Measurements from ENCODE around the gene KLHL7. TPM values are rescaled to one million over a fixed set of nuclear protein-coding genes. Genes with fewer than 3 reads are reported as not detected.

The KLHL7 gene
- total RNA-seq, 1 donor from 2014 or later: 1.2 TPM

- TF ChIP-seq CTCF (IDR thresholded peaks at IDR 0.05): no peak
- no peak for DNase-seq (ENCODE audit: low spot score in 2 of 2)
- Histone ChIP-seq H3K27me3 (no peaks in the 10 kb centered on the region), H3K36me3 (no peaks in the 10 kb centered on the region), H3K9me3 (no peaks in the 10 kb centered on the region), H3K27ac (no peak overlapping the region), H3K4me1 (no peaks in the 10 kb centered on the region), H3K4me3 (no peak overlapping the region)
- intact Hi-C loops (cut with DNase I): no loop called here
Observed at GRCh38 chr7:23067271-23067670, 38.3 kb upstream of the KLHL7 start.

DNA sequence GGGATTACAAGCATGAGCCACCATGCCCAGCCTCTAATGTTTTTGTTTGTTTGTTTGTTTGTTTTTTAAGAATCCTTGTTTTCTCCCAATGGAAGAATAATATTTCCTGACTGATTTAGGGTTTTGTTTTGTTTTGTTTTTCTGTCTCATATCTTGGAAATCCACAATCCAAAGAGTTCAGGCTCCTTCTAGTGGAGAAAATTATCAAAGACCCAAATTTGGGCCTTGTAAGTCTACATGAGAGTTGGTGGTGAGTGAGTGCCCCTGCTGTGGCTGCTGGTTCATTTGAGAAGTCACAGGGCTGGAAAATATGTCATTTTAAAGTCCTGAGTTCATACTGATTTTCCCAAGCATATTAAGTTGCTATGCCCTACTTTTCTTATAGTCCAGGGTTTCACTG, 33.5 kb upstream of the KLHL7 start:
- intact Hi-C loops (cut with DNase I): no loop called here
- H3K27me3 ChIP-seq: no peaks in the 10 kb centered on the region
- no peaks in the 10 kb centered on the region for H3K9me3 ChIP-seq
- H3K36me3 ChIP-seq: no peaks in the 10 kb centered on the region
- no peak overlapping the region for H3K4me3 ChIP-seq
- TF ChIP-seq CTCF (IDR thresholded peaks at IDR 0.05): peak in 2 of 3 experiments; percentile 13 to 16
- H3K4me1 ChIP-seq: peaks cover 4 to 16% of the 10 kb centered on the region in 2 donors
- H3K27ac ChIP-seq: peak overlapping the region in 1 of 2 donors; percentile 18
- DNase-seq (ENCODE audit: low spot score in 2 of 2): no peak

GRCh38 chr7:23072922-23073321, 32.7 kb upstream of the KLHL7 start:
- DNase-seq (ENCODE audit: low spot score in 2 of 2): no peak
- peak overlapping the region in 1 of 2 donors; percentile 18 for H3K27ac ChIP-seq
- no peaks in the 10 kb centered on the region for H3K9me3 ChIP-seq
- no peak for TF ChIP-seq CTCF (IDR thresholded peaks at IDR 0.05)
- peaks cover 4 to 19% of the 10 kb centered on the region in 2 donors for H3K4me1 ChIP-seq
- no peak overlapping the region for H3K4me3 ChIP-seq
- no peaks in the 10 kb centered on the region for H3K36me3 ChIP-seq
- intact Hi-C loops (cut with DNase I): no loop called here
- H3K27me3 ChIP-seq: no peaks in the 10 kb centered on the region

- intact Hi-C loops (cut with DNase I): no loop called here
- H3K4me3 ChIP-seq: no peak overlapping the region
- H3K9me3 ChIP-seq: no peaks in the 10 kb centered on the region
- no peaks in the 10 kb centered on the region for H3K27me3 ChIP-seq
- DNase-seq (ENCODE audit: low spot score in 2 of 2): no peak
- H3K4me1 ChIP-seq: peaks cover 4 to 19% of the 10 kb centered on the region in 2 donors
- H3K27ac ChIP-seq: peak overlapping the region; percentile 22 to 67
- H3K36me3 ChIP-seq: no peaks in the 10 kb centered on the region
- TF ChIP-seq CTCF (IDR thresholded peaks at IDR 0.05): no peak
Observed at GRCh38 chr7:23074443-23075261, 30.9 kb upstream of the KLHL7 start.

DNA sequence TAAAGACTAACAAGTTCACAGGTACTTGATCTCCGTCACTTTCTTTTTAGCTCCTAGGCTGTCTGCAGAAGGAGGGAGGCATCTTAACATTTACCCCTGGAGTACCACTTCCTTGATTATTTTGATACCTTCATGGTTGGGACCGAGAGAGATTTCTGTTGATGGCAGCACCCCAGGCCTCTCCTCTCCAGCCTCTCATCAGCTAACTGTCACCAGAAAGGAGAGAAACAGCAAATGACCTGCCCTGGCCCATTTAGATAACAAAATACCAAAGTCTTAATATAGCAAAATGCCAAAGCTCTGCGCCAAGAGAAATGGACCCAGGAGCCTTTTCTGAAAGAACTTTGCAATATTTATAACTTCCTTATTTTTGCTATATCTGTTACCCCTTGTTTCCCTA, 30.0 kb upstream of the KLHL7 start:
- no peaks in the 10 kb centered on the region for H3K9me3 ChIP-seq
- H3K4me3 ChIP-seq: no peak overlapping the region
- peak overlapping the region; percentile 60 to 67 for H3K27ac ChIP-seq
- DNase-seq (ENCODE audit: low spot score in 2 of 2): no peak
- peaks cover 4 to 19% of the 10 kb centered on the region in 2 donors for H3K4me1 ChIP-seq
- TF ChIP-seq CTCF (IDR thresholded peaks at IDR 0.05): no peak
- no peaks in the 10 kb centered on the region for H3K36me3 ChIP-seq
- intact Hi-C loops (cut with DNase I): no loop called here
- no peaks in the 10 kb centered on the region for H3K27me3 ChIP-seq

All from ascending aorta (tissue), 2 donors.